Upper lobe of left lung (tissue), 6 donors: ENCODE data around the gene GABBR2. TPM values are rescaled to one million over a fixed set of nuclear protein-coding genes. Genes with fewer than 3 reads are reported as not detected.
"Not testable (repeated sequence)": the region's sequence is repeated elsewhere in the genome, so short reads cannot be mapped to it uniquely, and the experiment has no call there.

Source experiments
- ATAC-seq, 2 donors: fragments of 200-7000 bp; cut with Tn5 transposase; one replicate each; pipeline ENCODE4 v1.9.1; 2022; ENCODE audit warnings: mild to moderate bottlenecking in 2 of 2, moderate library complexity in 2 of 2; ENCODE audit not compliant: low FRiP score in 2 of 2
- DNase-seq, 2 donors: peaks; one replicate each; pipeline ENCODE4 v3.0.0-alpha.2; 2019 to 2020
- H3K27ac ChIP-seq, 4 donors: fragments of 200-600 bp; sonication (generic); one replicate each; pipeline ENCODE4 v1.5.1; 2016 to 2019
- H3K27me3 ChIP-seq, 4 donors: fragments of 200-600 bp; sonication (generic); one replicate each; pipeline ENCODE4 v1.5.1; 2017 to 2019
- H3K36me3 ChIP-seq, 4 donors: fragments of 200-600 bp; sonication (generic); one replicate each; pipeline ENCODE4 v1.5.1; 2016 to 2019
- H3K4me1 ChIP-seq, 4 donors: fragments of 200-600 bp; sonication (generic); one replicate each; pipeline ENCODE4 v1.5.1; 2018 to 2019
- H3K4me3 ChIP-seq, 4 donors: fragments of 200-600 bp; sonication (generic); one replicate each; pipeline ENCODE4 v1.5.1; 2017 to 2019; ENCODE audit warnings: mild to moderate bottlenecking in 2 of 4, moderate library complexity in 1 of 4
- H3K9me3 ChIP-seq, 4 donors: fragments of 200-600 bp; sonication (generic); one replicate each; pipeline ENCODE4 v1.5.1; 2018 to 2019
- CTCF ChIP-seq, 6 experiments: fragments of 450-650 bp in 4 of 6; fragments of 200-600 bp in 2 of 6; sonication (generic) in 2 of 6; IDR thresholded peaks; one replicate each; pipeline ENCODE4 v1.5.1; 2016 to 2019; ENCODE audit warnings: antibody characterized with exemption in 6 of 6
- EP300 ChIP-seq, 4 donors: sonication (generic); formaldehyde crosslinking; IDR thresholded peaks; one replicate each; pipeline ENCODE4 v1.5.1; 2017; ENCODE audit warnings: antibody characterized with exemption in 4 of 4, control low read depth in 2 of 4
- POLR2A ChIP-seq, 4 donors: fragments of 450-650 bp; IDR thresholded peaks; one replicate each; pipeline ENCODE4 v1.5.1; 2016 to 2017; ENCODE audit warnings: antibody characterized with exemption in 4 of 4, mild to moderate bottlenecking in 2 of 4
- POLR2AphosphoS5 ChIP-seq, 2 donors: sonication (generic); formaldehyde crosslinking; IDR thresholded peaks; one replicate each; pipeline ENCODE4 v1.5.1; 2017; ENCODE audit warnings: antibody characterized with exemption in 2 of 2
- WGBS, 2 donors: methylation state at CpG; one replicate each; pipeline ENCODE4 v1.1.5; 2017 to 2018; 5-methylcytosine and 5-hydroxymethylcytosine counted together
- total RNA-seq, 6 donors: library from RNA; depleted of rRNA in 4 of 6; stranded (reverse); fragments of >200 nt in 4 of 6; gene quantifications; one replicate each; pipeline versions ENCODE4 v1.1.0 to v1.2.1, GENCODE V29; 2016 to 2021
- donor health status: DM: no; HTN: no; CAD: no; lungs with moderate emphysema.
- donor health status: DM: no; HTN: yes; CAD: no; lungs with severe emphysema.

GABBR2 gene
- total RNA-seq, 6 donors from 2014 or later, result 0.15 to 1.00 (median 0.81) TPM; not detected in 1

GRCh38 chr9:98658951-98659351 lies 49.8 kb downstream of the GABBR2 start:
- no peaks in the 10 kb centered on the region for H3K27me3 ChIP-seq
- WGBS, 2 donors, result 66 to 76% methylated on average over 1 of the region's 1 CpG
- ATAC-seq, result no peak

GRCh38 chr9:98657897-98658296 lies 50.8 kb downstream of the GABBR2 start:
- Histone ChIP-seq H3K4me3 (no peak overlapping the region), H3K36me3 (no peaks in the 10 kb centered on the region), H3K27me3 (no peaks in the 10 kb centered on the region), H3K9me3 (no peaks in the 10 kb centered on the region), H3K4me1 (no peaks in the 10 kb centered on the region), H3K27ac (no peak overlapping the region)
- TF ChIP-seq CTCF (IDR thresholded peaks at IDR 0.05) (no peak), EP300 (IDR thresholded peaks at IDR 0.05) (no peak), POLR2A (IDR thresholded peaks at IDR 0.05) (no peak), POLR2AphosphoS5 (IDR thresholded peaks at IDR 0.05) (no peak)
- ATAC-seq (no peak), DNase-seq (no peak)
- 58 to 71% methylated on average over 4 of the region's 4 CpGs for WGBS, 2 donors

More at GRCh38 chr9:98658951-98659351, 49.8 kb downstream of the GABBR2 start:
- Histone ChIP-seq H3K27ac (no peak overlapping the region), H3K36me3 (no peaks in the 10 kb centered on the region), H3K4me1 (no peaks in the 10 kb centered on the region), H3K9me3 (no peaks in the 10 kb centered on the region), H3K4me3 (no peak overlapping the region)
- no peak for TF ChIP-seq POLR2A (IDR thresholded peaks at IDR 0.05)
- no peak for TF ChIP-seq EP300 (IDR thresholded peaks at IDR 0.05)
- no peak for TF ChIP-seq POLR2AphosphoS5 (IDR thresholded peaks at IDR 0.05)
- no peak for TF ChIP-seq CTCF (IDR thresholded peaks at IDR 0.05)
- no peak for DNase-seq

- H3K9me3 ChIP-seq, result no peaks in the 10 kb centered on the region
- TF ChIP-seq EP300 (IDR thresholded peaks at IDR 0.05), result no peak
- no peak for TF ChIP-seq POLR2A (IDR thresholded peaks at IDR 0.05)
- no peak for TF ChIP-seq CTCF (IDR thresholded peaks at IDR 0.05)
- no peak for TF ChIP-seq POLR2AphosphoS5 (IDR thresholded peaks at IDR 0.05)
- 75 to 90% methylated on average over 2 of the region's 2 CpGs for WGBS, 2 donors
- H3K36me3 ChIP-seq, result no peaks in the 10 kb centered on the region
- DNase-seq, result no peak
- ATAC-seq, result no peak
- no peaks in the 10 kb centered on the region for H3K27me3 ChIP-seq
- H3K4me3 ChIP-seq, result no peak overlapping the region
- H3K4me1 ChIP-seq, result no peaks in the 10 kb centered on the region
- no peak overlapping the region for H3K27ac ChIP-seq
Measured at GRCh38 chr9:98656511-98656910, 52.2 kb downstream of the GABBR2 start.

- DNase-seq, H3K27ac ChIP-seq, H3K27me3 ChIP-seq, H3K9me3 ChIP-seq, ATAC-seq, H3K36me3 ChIP-seq, H3K4me1 ChIP-seq, H3K4me3 ChIP-seq: not testable (repeated sequence)
- 85 to 94% methylated on average over 3 of the region's 3 CpGs for WGBS, 2 donors
Measured at GRCh38 chr9:98655428-98655827, 53.3 kb downstream of the GABBR2 start.

- Histone ChIP-seq H3K36me3 (no peaks in the 10 kb centered on the region), H3K27me3 (no peaks in the 10 kb centered on the region), H3K27ac (no peak overlapping the region), H3K4me3 (no peak overlapping the region), H3K4me1 (no peaks in the 10 kb centered on the region), H3K9me3 (no peaks in the 10 kb centered on the region)
- DNase-seq (no peak), ATAC-seq (no peak)
- TF ChIP-seq POLR2A (IDR thresholded peaks at IDR 0.05), result no peak
- no peak for TF ChIP-seq POLR2AphosphoS5 (IDR thresholded peaks at IDR 0.05)
- no peak for TF ChIP-seq EP300 (IDR thresholded peaks at IDR 0.05)
- no peak for TF ChIP-seq CTCF (IDR thresholded peaks at IDR 0.05)
- WGBS, 2 donors, result 75 to 80% methylated on average over 6 of the region's 6 CpGs
Measured at GRCh38 chr9:98654247-98654646, 54.5 kb downstream of the GABBR2 start.
